Activated CD8-positive, alpha-beta memory T cell treated with anti-CD3 and anti-CD28 coated beads, Interleukin-2, amount 50 U/mL, for 4 hours (primary cell): ENCODE data around the gene SLC66A1.

ENCODE experiments used
- DNase-seq: peaks from one replicate; pipeline ENCODE4 v3.0.0-alpha.2; 2020

SLC66A1 gene

DNA sequence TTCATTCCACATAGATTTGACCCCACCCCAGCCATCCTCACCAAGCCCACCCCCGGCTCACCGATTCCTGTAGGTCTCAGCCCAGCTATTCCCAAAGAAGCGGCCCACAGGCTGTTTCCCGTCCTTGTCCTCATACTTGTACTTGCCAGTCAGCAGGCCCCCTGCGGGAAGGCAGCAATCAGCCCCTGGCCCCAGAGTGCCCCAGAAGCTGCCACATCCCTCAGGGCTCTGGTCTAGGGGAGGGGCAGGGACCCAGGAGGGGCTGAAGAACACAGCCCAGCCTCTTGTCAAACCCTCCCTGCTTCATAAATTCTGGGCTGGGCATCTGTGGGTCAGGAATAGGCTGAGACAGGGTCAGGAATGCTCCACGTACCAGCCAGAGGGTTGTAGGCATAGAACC is 5.2 kb upstream of the SLC66A1 start:
- no peak for DNase-seq

DNA sequence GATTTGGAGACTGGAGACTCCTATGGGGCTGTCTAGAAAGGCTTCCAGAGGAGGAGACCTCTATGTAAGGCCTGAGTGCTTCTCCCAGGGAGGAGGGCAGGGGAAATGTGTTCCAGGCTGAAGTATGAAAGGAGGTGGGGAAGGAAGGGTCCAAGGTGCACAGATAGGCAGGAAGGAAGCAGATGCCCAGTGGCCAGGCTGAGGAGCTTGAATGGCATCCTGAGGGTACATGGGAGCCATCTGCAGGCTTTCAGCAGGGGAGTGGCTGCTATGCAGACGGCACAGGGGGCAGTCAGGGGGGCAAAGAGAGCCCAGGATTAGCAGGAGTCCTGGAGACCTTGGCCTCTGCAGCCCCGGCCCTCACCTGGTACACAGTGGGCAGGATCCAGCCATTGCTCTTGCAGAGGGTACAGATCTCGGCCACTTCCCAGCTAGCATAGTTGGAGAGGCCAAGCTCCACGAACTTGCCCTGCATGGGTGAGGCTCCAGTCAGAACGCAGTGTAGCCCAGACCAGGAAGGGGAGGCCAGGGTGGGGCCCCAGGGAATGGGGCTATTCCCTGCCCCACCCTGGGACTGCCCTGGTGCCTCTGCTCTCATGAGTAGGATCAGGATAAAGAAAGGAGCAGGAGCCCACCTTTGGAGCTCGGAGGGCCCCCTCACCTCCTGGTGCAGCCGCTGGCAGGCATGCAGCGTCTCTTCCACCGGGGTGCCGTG is 4.2 kb upstream of the SLC66A1 start:
- no peak for DNase-seq

DNA sequence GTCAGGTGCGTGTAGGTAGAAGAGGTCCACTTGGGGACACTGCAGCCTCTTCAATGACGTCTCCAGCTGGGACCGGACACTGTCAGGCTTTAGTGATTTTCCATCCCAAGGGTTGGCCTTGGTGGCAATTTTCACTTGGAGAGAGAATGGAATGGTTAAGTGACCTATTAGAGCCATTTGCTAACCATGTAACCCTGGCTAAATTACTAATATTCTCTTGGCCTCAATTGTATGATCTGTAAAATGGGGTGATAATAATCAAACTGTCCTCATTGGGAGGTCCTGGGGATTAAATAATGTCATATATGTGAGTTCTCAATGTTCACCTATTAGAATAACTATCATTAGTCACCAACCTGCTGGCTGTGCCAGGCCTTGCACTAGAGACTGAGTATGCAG is 3.6 kb upstream of the SLC66A1 start:
- no peak for DNase-seq

DNA sequence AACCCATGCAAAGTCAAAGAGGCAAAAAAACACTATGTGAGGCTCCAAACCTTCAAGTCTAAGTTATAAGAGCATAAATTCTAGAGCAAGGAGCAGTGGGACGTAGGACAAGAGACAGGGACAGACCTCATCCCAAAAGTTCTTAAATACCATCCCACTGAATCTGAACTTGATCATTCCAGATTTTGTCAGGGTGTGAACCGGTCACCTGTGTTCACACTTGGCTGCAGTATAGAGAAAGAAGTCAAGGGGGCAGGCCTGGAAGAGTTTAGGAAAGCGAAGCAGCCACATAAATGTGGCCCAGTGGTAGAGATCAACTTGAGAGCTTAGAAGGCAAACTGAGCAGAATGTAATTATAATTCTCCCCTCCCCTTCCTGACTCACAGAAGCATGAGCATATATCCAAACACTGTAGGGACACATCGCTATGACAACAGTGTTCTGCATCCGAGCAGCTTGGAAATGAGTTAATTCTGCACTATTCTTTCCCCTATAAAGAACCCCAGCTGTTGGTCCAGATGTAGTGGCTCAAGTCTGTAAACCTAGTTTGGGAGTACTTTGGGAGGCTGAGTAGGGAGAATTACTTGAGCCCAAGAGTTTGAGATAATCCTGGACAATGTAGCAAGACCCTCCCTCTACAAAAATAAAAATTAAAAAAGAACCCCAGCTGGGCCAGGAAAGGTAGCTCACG is 2.9 kb upstream of the SLC66A1 start:
- no peak for DNase-seq

DNA sequence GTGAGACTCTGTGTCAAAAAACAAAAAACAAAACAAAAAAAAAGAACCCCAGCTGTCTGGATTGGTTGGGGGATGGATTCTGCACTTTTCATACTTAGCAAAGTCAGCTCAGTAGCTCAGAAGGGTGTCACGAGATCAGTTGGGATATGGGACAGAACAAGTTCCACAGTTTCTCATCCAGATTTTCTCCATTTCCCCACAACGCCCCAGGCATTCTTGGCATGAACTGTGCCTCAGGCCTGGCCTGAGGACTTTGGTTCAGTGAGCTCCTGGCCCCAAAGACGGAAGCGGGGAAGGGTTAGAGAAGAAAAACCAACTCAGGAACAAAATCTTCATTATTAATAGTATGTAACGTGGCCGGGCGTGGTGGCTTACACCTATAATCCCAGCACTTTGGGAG is 2.1 kb upstream of the SLC66A1 start:
- no peak for DNase-seq

DNA sequence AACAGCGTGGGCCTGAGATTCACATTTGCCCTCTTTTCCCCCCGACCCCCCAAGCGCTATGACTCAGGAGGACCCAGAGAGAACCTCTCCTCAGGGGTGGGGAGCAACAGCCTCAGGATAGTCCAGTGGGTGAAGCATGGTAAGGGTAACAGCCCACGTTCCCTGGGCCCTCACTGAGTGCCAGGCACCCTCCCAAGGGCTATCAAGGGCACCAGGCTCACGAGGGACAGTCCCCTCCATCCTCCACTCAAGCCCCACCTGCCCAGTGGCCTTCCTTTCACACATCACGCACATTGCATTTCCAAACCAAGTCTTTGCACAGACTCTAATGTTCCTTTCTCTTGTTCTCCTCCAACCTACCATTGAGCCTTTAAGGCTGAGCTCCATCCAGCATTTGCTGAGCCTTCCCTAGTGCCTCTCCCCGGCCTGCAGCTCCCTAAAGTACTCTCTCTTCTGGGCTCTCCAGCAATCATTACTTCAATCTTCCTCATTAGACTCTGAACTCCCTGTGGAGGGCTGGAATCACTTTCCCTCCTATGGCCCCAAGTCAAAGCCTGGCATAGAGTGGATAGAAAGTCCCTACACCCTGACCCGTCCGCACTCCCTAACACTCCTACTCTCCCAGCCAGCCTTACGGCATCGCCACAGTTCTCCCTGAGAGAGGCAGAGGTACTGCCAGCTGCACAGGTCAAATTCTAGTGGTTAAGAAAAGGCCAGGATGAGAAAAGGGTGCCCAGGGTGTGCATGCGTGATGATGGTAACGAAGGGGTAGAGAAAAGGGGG is 1.2 kb upstream of the SLC66A1 start:
- no peak for DNase-seq

DNA sequence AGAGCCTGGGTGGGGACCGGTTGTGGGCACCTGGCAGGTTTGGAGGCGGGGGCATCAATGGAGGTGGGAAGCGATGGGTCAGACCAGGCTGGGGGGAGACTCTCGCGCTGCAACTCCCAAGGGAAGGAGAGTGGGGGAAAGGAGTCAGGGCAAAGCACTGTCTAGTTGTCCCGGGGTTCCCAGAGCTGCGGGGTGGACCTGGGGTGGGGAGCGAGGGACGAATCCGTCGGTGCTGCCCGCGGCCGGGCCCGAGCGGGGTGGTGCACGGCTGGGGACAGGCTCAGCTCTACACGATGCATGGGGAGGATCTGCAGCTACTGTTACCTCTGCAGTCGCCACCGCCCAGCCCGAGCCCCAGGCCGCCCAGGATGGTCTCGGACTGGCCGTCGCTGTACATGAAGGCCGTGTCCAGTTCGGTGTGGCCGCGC is 609 bp upstream of the SLC66A1 start:
- no peak for DNase-seq

DNA sequence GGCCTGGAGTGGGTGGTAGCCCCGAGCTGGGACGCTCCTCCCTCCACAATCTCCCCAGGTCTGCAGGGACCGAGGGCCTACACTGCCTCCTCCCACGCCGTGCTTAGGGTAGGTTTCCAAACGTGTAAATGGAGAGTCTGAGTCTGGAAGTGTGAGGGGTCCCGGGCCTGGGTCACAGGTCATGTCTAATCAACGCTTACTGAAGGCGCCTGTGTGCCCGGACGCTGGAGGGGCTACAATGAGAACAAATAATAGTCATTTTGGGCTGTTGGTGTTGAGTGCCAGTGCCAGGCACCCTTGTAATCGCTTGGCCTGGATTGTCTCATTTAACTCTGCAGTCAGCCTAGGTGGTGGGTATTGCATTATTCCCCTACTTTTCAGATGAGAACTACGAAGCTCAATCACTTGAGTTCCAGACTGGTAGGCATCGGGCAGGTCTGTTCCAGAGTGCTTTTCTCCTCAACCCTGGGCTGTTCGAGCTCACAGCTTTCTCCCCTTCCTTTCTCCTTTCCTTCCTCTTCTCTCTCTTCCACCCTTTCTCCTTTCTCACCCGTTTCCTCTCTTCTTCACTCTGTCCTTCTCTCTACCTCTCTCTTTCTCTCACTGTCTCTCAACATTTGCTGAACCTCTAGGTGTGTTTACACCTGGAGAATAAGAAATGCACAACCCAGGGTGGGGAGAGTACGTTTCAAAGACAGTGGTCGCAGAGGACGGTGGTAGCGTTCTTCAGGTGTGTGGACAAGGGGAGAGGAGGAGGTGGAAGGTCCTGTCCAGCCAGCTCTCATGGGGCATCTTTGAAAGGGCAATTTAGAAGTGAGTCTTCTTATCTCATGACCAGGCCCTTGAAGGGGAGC is 883 bp downstream of the SLC66A1 start:
- no peak for DNase-seq

DNA sequence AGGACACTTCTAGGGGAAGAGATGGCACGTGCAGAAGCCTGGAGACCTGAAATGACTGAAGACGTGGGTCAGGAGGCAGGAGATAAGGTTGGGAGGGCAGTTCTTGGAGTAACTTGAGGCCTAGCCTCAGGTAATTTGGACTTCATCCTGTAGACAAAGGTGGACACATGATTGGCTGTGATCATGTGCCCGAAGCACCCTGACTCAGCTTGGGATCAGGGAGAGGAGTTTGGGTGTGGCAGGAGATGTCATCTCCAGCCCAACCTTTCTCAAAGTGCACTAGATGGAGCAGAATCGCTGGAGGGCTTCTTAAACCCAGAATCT is 1.5 kb downstream of the SLC66A1 start:
- DNase-seq = no peak

DNA sequence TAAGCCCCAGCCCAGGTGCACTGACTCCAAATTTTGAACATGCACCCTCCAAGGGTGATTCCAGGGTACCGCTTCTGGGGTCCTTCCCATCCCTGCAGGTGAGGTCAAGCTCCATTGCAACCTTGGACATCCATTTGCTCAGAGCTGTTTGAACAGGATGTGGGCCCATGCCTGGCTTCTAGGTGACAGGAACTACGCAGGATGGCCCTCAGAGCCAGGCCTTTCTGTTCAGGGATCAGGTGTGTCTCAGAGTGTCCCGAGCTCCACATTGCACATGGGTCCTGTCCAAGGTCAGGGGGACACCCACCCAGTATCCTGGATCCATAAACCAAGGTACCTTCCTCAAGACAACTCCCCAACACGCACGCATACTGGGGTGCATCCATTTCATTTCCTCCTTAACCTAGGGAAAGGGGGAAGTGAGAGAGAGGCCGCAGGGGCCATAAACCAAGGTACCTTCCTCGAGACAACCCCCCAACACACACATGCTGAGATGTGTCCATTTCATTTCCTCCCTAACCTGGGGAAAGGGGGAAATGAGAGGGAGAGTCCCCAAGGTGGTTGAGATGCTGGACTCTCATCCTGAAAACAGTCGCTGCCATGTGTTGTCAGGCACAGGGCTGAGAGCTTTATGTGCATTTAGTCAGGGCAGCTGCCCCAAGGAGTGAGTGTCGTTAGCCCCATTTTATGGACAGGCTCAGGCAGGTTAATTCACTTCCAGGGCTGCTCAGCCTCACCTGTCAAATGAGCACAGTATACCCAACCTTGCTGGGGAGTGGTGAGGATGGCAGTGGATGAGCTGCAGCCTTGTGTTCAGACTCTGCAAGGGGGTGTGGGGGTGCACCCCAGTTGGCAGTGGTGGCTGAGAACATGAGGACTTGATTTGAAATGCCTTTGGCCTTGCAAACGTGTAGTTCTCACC is 2.1 kb downstream of the SLC66A1 start:
- no peak for DNase-seq

DNA sequence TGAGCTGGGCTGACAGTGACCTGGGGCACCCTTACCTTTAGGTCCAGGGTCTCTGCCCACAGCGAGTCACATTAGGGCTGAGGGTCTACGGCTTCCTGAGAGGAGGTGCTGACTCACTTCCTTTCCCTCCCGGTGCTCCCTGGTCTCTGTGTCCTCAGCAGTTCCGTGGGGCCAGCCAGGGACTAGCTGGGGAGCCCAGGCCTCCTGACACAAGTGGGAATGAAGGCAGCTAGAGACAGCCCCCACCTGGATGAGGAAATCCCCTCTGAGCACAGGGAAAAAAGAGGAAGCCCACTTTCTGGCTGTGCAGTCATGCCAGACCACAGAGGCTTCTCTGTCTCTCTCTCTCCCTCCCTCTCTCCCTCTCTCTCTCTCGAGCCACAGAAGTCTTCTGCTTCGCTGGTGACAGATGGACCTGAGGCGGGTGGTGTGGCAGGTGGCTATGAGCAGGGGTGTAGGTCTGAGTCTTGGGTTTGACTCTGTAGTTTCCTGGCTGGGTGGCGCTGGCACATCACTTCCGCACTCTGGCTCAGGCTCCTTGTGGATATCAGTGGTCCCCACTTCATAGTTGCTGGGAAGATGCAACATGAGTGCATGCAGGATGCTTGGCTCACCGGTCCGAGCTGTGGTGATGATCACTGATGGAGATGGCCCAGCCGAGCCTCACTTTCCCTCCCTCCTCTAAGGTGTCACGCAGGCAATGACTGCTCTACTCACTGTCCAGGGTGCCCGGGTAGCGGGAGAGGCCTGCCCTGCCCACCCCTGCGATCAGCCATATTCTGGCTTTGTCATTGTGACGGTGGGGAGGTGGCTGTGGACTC is 3.5 kb downstream of the SLC66A1 start:
- no peak for DNase-seq

DNA sequence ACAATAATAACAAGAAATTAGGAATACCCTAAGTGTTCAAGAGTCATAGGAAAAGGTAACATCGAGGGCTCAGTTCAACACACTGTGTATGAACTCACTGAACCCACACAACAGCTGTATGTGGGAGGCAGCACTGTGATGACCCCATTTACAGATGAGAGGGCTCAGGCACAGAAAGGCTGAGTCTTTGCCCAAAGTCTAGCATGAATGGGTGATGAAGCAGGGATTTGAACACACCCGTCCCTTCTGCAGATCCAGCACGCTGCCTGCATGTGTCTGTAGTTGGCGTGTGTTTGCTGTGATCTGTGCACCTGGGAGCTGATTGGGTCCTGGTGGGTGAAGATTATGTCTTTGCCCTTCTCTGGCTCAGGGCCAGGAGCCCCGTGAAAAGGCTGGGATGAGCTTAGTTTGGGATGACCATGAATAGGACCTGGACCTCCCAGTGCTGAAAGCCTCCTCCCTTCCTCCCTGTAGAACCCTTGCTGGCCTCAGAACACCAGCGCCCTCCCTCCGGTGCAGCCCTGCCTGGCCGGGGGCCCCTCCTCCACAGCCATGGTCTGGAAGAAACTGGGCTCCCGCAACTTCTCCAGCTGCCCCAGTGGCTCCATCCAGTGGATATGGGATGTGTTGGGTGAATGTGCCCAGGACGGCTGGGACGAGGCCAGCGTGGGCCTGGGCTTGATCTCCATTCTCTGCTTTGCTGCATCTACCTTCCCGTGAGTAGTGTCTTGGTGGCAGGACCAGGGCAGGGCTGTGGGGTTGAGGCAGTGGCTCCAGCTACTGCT is 5.2 kb downstream of the SLC66A1 start:
- DNase-seq = no peak

DNA sequence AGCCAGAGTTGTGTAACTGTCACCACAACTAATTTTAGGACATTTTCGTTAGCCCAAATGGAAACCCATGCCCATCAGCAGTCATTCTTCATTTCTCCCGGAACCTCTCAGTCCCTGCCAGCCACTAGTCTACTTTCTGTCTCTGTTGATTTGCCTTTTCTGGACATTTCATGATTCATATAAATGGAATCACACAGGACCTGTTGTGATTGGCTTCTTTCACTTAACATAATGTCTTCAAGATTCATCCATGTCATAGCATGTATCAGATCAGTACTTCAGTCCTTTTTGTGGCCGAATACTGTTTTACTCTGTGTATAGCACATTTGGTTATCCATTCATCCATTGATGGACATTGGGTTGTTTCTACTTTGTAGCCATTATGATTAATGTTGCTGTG is 7.1 kb downstream of the SLC66A1 start:
- no peak for DNase-seq

DNA sequence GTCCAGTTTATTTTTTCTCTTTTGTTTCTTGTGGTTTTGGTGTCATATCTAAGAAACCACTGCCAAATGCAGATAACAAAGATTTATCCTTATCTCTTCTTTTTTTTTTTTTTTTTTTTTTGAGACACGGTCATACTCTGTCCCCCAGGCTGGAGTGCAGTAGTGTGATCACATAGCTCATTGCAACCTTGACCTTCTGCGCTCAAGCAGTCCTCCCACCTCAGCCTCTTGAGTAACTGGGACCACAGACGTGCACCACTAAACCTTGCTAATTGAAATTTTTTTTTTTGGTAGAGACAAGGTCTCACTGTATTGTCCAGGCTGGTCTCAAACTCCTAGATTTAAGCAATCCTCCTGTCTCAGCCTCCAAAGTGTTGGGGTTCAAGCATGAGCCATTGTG is 8.9 kb downstream of the SLC66A1 start:
- no peak for DNase-seq

DNA sequence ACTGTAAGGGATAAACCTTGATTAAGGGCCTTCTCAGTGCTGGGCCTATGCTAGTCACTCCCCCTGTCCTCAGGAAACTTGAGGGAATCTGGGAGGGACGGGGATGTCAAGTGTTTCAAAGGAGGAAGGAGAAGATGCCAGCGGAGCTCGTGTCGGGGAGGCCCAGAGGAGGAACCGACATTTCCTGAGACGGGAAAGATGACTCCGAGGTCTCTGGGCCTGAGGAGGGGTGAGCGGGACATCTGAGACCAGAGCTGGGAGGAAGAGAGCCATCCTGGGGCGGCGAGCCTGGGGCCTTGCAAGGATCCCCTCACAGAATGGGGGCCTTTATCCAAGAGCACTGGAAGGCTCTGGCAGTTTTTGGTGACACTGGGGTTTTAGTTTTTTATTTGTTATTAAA is 10.4 kb downstream of the SLC66A1 start:
- no peak for DNase-seq

DNA sequence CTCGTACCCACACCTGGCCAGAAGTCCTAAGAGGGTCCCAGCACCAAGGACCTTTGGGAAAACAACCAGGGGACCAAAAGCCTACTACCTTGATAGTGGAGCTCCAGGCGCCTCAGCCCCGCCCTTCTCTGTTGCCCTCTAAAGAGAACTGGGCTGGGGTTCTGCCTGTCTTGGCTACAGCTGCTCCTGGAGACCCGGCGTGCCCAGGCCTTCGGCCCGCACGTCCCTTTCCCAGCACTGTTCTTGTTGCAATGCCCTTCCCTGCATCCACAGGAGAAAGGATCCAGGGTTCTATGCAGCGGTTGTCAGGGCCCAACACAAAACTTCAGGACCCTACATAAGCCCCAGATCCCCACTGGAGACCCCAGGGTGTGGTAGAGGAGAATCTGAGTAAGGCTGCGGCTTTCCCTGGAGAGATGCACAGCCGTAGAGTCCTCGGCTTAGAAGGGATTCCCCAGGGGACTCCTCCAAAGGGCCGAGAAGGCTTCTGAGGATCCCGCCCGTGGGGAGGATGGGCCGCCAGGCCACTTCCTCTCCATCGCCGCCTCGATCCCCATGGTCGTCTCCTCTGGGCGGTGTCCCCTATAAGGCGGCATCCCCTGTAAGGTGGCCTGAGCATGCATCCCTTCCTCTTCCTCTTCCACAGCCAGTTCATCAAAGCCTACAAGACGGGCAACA is 12.0 kb downstream of the SLC66A1 start:
- DNase-seq = no peak

DNA sequence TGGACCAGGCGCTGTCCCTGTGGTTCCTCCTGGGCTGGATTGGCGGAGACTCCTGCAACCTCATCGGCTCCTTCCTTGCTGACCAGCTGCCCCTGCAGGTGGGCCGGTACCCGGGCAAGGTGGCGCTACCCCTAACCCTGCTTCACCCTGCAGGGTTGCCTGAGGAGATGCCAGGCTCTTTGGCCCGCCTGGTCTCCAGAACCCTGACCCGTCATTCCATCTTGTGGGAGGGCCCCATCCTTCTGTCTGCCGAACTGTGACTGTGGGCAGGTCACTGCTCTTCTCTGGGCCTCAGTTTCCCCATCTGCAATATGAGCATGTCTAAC is 12.5 kb downstream of the SLC66A1 start:
- DNase-seq = no peak

DNA sequence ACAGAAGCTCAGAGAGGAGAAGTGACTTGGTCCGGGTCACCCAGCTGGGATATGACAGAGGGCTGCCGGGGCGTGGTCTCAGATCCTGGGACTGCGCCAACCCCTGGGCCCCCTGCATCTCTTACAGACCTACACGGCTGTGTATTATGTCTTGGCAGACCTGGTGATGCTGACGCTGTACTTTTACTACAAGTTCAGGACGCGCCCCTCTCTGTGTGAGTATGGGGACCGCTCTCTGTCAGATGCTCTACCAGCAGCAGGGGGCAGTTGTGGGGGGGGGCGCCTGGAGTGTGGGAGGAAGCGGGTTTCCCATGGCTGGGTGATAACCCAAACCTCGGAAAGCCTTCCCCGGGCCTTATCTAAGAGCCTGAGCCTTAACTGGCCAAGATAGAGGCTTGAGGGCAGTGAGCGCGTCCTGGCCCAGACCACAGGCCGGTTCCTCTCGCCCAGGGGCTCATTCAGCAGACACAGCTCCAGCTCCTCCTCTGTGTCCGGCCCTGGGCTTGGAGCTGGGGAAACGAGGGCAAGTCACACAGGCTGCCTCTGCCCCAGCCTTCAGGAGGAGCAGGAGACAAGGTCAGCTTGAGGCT is 13.3 kb downstream of the SLC66A1 start:
- no peak for DNase-seq

DNA sequence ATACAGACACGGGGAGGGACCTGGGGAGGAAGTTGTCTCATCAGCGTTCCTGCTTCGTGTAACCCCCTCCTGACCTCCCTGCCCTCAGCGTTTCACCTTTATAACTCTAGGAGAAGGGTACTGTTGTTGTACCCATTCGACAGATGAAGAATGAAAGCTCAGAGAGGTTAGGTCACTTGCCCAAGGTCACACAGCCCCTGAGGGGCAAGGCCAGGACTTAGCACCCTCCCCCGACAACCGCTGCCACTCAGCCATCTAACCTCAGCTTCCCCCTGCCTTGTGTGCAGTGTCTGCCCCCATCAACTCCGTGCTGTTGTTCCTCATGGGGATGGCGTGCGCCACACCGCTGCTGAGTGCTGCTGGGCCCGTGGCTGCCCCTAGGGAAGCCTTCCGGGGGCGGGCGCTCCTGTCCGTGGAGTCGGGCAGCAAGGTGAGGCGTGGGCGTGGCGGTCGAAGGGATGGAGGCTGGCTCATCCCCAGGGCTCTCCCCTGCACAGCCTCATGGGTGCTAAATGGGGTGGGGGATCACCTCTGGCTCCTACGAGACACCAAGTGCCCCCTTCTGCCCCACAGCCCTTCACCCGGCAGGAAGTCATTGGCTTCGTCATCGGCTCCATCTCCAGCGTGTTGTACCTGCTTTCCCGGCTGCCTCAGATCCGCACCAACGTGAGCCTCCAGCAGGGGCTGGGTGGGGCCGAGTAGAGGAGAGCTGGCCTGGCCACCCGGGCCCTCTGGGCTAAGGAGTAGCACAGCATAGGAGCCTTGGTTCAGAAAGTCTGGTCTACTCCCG is 14.0 kb downstream of the SLC66A1 start:
- DNase-seq = no peak
